Smooth muscle cell (in vitro differentiated cells): ENCODE measurements around the gene TTC23. TPM values are rescaled to one million over a fixed set of nuclear protein-coding genes. Genes with fewer than 3 reads are reported as not detected.

ENCODE experiments used
- DNase-seq: peaks from one replicate; lab custom pipeline; 2025; ENCODE audit not compliant: unreplicated experiment; lab: John Stamatoyannopoulos, UW
- H2AFZ ChIP-seq: fragments of 200-600 bp; sonication (generic); 2 replicates; pipeline ENCODE4 v1.6.0; 2016; ENCODE audit warnings: antibody characterized with exemption, low read depth, mild to moderate bottlenecking
- H3F3A ChIP-seq: fragments of 200-600 bp; sonication (generic); 2 replicates; pipeline ENCODE4 v1.6.0; 2017; ENCODE audit warnings: antibody characterized with exemption, low read depth
- H3K27ac ChIP-seq: fragments of 200-600 bp; sonication (generic); 2 replicates; pipeline ENCODE4 v1.5.1; 2016; ENCODE audit warnings: low read depth, mild to moderate bottlenecking
- H3K27me3 ChIP-seq: fragments of 200-600 bp; sonication (generic); 2 replicates; pipeline ENCODE4 v1.6.1; 2016; ENCODE audit warnings: low read depth, mild to moderate bottlenecking
- H3K36me3 ChIP-seq: fragments of 200-600 bp; sonication (generic); 2 replicates; pipeline ENCODE4 v1.5.1; 2016; ENCODE audit warnings: low read depth
- H3K4me1 ChIP-seq: fragments of 200-600 bp; sonication (generic); 2 replicates; pipeline ENCODE4 v1.5.1; 2016; ENCODE audit warnings: low read depth
- H3K4me2 ChIP-seq: fragments of 200-600 bp; sonication (generic); 2 replicates; pipeline ENCODE4 v1.6.0; 2016; ENCODE audit warnings: mild to moderate bottlenecking
- H3K4me3 ChIP-seq: fragments of 200-600 bp; sonication (generic); 2 replicates; pipeline ENCODE4 v1.5.1; 2016; ENCODE audit warnings: mild to moderate bottlenecking
- H3K79me2 ChIP-seq: fragments of 200-600 bp; sonication (generic); 2 replicates; pipeline ENCODE4 v1.6.0; 2016; ENCODE audit warnings: low read depth, mild to moderate bottlenecking
- H3K9ac ChIP-seq: fragments of 200-600 bp; sonication (generic); 2 replicates; pipeline ENCODE4 v1.6.0; 2016; ENCODE audit warnings: low read depth
- H3K9me3 ChIP-seq: fragments of 200-600 bp; sonication (generic); replicated peaks from 2 replicates; pipeline ENCODE4 v1.5.1; 2016; ENCODE audit warnings: low read depth
- H4K20me1 ChIP-seq: fragments of 200-600 bp; sonication (generic); 2 replicates; pipeline ENCODE4 v1.6.0; 2016; ENCODE audit warnings: low read depth
- CTCF ChIP-seq: fragments of 200-600 bp; sonication (generic); IDR thresholded peaks from 2 replicates; pipeline ENCODE4 v1.5.1; 2017; ENCODE audit warnings: borderline replicate concordance, mild to moderate bottlenecking, antibody characterized with exemption; ENCODE audit not compliant: insufficient read depth, poor library complexity, severe bottlenecking
- WGBS: methylation state at CpG from one replicate; pipeline ENCODE4 v1.1.7; 2016; ENCODE audit warnings: low lambda C conversion rate; 5-methylcytosine and 5-hydroxymethylcytosine counted together
- polyA plus RNA-seq: library from polyadenylated mRNA; unstranded; fragments of >200 nt; fragmentation: Nextera tagmentation; extraction: Ambion mirVana; gene quantifications from 2 replicates; pipeline ENCODE4 v1.2.1, GENCODE V29; 2016
- total RNA-seq: library from RNA; depleted of rRNA; stranded (reverse); fragments of >200 nt; gene quantifications from 2 replicates; pipeline ENCODE4 v1.2.3, GENCODE V29; 2014

Gene TTC23
- total and polyA plus RNA-seq, 2 experiments from 2014 or later = 25.0 to 45.4 TPM

- Histone ChIP-seq H2AFZ (no peak overlapping the region), H3K9me3 (no peaks in the 10 kb centered on the region), H4K20me1 (no peaks in the 10 kb centered on the region), H3K9ac (no peak overlapping the region), H3K36me3 (no peaks in the 10 kb centered on the region), H3K27me3 (peaks cover 3% of the 10 kb centered on the region), H3K27ac (no peak overlapping the region), H3K4me3 (no peak overlapping the region), H3K79me2 (no peaks in the 10 kb centered on the region), H3K4me2 (no peak overlapping the region), H3K4me1 (peaks cover 6% of the 10 kb centered on the region), H3F3A (no peaks in the 10 kb centered on the region)
- DNase-seq = no peak
- 89% methylated on average over 12 of the region's 12 CpGs for WGBS
- no peak for TF ChIP-seq CTCF
Measured at GRCh38 chr15:99098426-99098825, 151.0 kb downstream of the TTC23 start.

- no peaks in the 10 kb centered on the region for H3F3A ChIP-seq
- no peak for DNase-seq
- H3K36me3 ChIP-seq = no peaks in the 10 kb centered on the region
- H3K79me2 ChIP-seq = no peaks in the 10 kb centered on the region
- no peak overlapping the region for H3K27ac ChIP-seq
- peaks cover 3% of the 10 kb centered on the region for H3K27me3 ChIP-seq
- H2AFZ ChIP-seq = no peak overlapping the region
- TF ChIP-seq CTCF = no peak
- peaks cover 6% of the 10 kb centered on the region for H3K4me1 ChIP-seq
- H3K4me3 ChIP-seq = no peak overlapping the region
- no peak overlapping the region for H3K9ac ChIP-seq
- H3K9me3 ChIP-seq = no peaks in the 10 kb centered on the region
- H4K20me1 ChIP-seq = no peaks in the 10 kb centered on the region
- no peak overlapping the region for H3K4me2 ChIP-seq
- WGBS = 91% methylated on average over 14 of the region's 14 CpGs
Measured at GRCh38 chr15:99097441-99098410, 151.7 kb downstream of the TTC23 start.

- no peak for DNase-seq
- Histone ChIP-seq H4K20me1 (no peaks in the 10 kb centered on the region), H3K4me3 (no peak overlapping the region), H2AFZ (no peak overlapping the region), H3F3A (no peaks in the 10 kb centered on the region), H3K27me3 (peaks cover 3% of the 10 kb centered on the region), H3K4me2 (no peak overlapping the region), H3K79me2 (no peaks in the 10 kb centered on the region), H3K9me3 (no peaks in the 10 kb centered on the region), H3K27ac (no peak overlapping the region), H3K4me1 (peaks cover 6% of the 10 kb centered on the region), H3K9ac (no peak overlapping the region), H3K36me3 (no peaks in the 10 kb centered on the region)
- WGBS = 90% methylated on average over 11 of the region's 11 CpGs
- no peak for TF ChIP-seq CTCF
Measured at GRCh38 chr15:99096894-99097426, 152.4 kb downstream of the TTC23 start.
